8988T (cell line): Measurements from ENCODE around the gene PARVG.
"Not testable (repeated sequence)": the region's sequence is repeated elsewhere in the genome, so short reads cannot be mapped to it uniquely, and the experiment has no call there.

ENCODE experiments used
- DNase-seq: peaks from one replicate; pipeline ENCODE4 v3.0.0; 2011

Gene PARVG

GRCh38 chr22:44214764-44215163 is 34.0 kb downstream of the PARVG start:
- DNase-seq = no peak

GRCh38 chr22:44215287-44215686 is 34.6 kb downstream of the PARVG start:
- DNase-seq = no peak

- no peak for DNase-seq
Measured at GRCh38 chr22:44217346-44217745, 36.6 kb downstream of the PARVG start.

- no peak for DNase-seq
Measured at GRCh38 chr22:44218071-44218470, 37.3 kb downstream of the PARVG start.

- no peak for DNase-seq
Measured at GRCh38 chr22:44219101-44219870, 38.6 kb downstream of the PARVG start.

- no peak for DNase-seq
Measured at GRCh38 chr22:44220727-44221680, 40.3 kb downstream of the PARVG start.

GRCh38 chr22:44221710-44222475 is 41.2 kb downstream of the PARVG start:
- no peak for DNase-seq

- DNase-seq = no peak
Measured at GRCh38 chr22:44224166-44224565, 43.4 kb downstream of the PARVG start.

- DNase-seq = no peak
Measured at GRCh38 chr22:44225091-44225689, 44.5 kb downstream of the PARVG start.

GRCh38 chr22:44225812-44226211 is 45.1 kb downstream of the PARVG start:
- no peak for DNase-seq

GRCh38 chr22:44229331-44229730 is 48.6 kb downstream of the PARVG start:
- no peak for DNase-seq

GRCh38 chr22:44229809-44230208 is 49.1 kb downstream of the PARVG start:
- no peak for DNase-seq

- no peak for DNase-seq
Measured at GRCh38 chr22:44231233-44231632, 50.5 kb downstream of the PARVG start.

GRCh38 chr22:44234372-44234771 is 53.6 kb downstream of the PARVG start:
- DNase-seq = not testable (repeated sequence)

GRCh38 chr22:44237290-44237689 is 56.6 kb downstream of the PARVG start:
- no peak for DNase-seq

GRCh38 chr22:44241121-44241520 is 60.4 kb downstream of the PARVG start:
- DNase-seq = not testable (repeated sequence)

GRCh38 chr22:44242946-44243724 is 62.4 kb downstream of the PARVG start:
- no peak for DNase-seq

- DNase-seq = no peak
Measured at GRCh38 chr22:44243761-44244160, 63.0 kb downstream of the PARVG start.

- no peak for DNase-seq
Measured at GRCh38 chr22:44244265-44244822, 63.6 kb downstream of the PARVG start.

GRCh38 chr22:44245438-44245837 is 64.7 kb downstream of the PARVG start:
- no peak for DNase-seq

- DNase-seq = no peak
Measured at GRCh38 chr22:44245867-44246266, 65.1 kb downstream of the PARVG start.
